HG02981 (cell line): ENCODE data around the gene TEAD1.

Experiments
- ATAC-seq: cut with Tn5 transposase; IDR thresholded peaks from one replicate; pipeline ENCODE4 v1.9.1; 2021; ENCODE audit warnings: mild to moderate bottlenecking, moderate library complexity; ENCODE audit not compliant: unreplicated experiment

Gene TEAD1

DNA sequence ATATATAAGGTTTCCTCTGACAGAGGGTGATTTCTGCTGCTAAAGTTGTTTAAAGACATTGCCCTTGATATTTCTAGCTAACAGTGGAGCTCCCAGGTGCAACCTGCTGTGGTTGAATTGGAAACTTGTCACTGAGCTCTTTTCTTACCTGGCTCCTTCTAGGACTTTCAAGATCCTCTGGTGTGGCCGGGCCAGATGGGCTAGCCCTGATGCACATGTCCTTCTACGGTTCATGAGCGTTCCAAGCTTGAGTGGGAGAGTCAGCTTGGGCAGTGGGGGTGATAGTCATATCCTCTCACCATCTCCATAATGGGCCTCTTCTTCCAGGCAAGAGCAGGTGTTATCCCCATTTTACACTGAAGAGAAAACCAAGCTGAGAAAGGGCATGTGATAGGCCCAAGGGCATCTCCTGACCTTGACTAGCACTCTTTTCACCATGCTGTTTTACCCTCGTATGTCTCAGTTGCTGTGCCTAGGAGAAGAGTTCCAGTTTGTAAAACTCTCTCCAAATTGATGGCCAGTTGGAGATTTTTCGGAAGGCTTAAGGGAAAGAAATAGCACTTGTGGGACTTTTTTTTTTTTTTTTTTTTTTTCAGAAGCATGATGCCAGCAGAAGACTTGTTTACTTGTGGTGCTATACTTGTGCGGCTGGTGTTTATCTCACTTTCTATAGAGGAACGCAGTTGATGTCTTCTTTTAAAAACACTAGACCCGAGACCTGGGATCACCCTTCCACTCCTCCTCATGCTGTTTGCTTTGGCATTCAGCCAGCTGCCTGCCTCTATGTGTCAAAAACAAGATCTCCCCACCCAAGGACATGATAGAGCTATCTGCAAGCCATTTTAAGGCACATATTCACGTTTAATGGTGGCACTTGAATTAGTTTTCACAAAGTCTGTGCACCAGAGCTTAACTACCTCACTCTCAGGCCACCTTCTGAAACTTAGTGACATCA is 32.6 kb downstream of the TEAD1 start:
- ATAC-seq, result no peak

GRCh38 chr11:12707500-12707880 is 33.3 kb downstream of the TEAD1 start:
- ATAC-seq, result no peak

DNA sequence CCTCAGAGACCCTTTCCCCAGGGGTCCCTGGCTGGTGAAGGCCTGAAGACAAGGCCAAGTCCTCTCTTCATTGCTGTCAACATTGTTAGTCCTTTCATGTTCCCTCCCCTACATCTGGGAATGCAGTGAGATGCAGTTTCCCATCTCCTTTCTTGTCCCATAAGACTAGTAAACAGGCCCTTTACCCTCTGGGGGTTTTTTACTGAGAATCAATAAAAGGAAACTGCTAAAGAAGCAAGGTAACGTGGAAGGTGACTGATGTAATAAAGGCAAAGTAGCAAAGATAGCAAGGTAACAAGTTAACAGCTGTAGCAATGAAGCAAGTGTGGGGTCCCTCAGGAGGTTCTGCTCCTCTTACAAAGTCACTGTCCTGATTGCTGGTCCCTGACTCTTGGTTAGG is 37.3 kb downstream of the TEAD1 start:
- ATAC-seq, result no peak

DNA sequence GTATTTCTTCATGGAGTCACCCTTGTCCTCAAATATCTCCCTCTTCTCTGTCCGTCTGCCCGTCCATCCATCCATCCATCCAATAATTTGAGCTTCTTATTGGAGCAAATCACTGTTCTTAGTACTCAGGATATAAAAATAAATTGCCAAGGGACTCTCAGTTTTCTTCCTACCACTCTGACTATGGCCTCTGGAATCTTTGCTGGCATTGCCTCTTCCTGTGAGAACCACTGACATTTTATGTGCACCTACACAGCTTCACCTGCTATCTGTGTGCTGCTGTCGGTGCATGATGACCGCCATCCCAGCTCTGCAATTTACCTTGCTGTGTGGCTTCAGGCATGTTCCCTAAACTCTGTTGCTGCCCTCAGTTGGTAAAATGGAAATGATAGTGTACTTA is 37.9 kb downstream of the TEAD1 start:
- no peak for ATAC-seq

DNA sequence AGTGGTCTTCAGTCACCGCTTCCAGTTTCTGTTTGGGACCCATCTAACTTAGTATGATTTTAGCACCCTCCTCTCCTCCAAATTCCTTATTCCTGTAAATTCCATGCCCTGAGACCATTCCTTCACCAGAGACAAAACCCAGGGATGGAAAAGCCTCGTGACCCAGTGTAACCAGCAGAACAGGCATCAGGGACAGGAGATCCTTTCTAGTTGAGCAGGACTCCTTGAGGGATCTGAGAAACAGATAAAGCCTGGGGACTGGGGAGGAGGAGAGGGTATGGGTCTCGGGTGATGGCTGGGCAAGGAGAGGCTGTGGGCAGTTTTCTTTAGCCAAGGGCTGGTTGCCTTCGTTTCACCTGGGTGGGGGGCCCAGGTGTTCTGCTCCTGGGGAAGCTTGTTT is 40.9 kb downstream of the TEAD1 start:
- ATAC-seq, result no peak

- no peak for ATAC-seq
Observed at GRCh38 chr11:12715941-12716340, 41.7 kb downstream of the TEAD1 start.

- no peak for ATAC-seq
Observed at GRCh38 chr11:12716816-12717215, 42.6 kb downstream of the TEAD1 start.

- peak; percentile 89 for ATAC-seq
Observed at GRCh38 chr11:12717851-12718291, 43.6 kb downstream of the TEAD1 start.

DNA sequence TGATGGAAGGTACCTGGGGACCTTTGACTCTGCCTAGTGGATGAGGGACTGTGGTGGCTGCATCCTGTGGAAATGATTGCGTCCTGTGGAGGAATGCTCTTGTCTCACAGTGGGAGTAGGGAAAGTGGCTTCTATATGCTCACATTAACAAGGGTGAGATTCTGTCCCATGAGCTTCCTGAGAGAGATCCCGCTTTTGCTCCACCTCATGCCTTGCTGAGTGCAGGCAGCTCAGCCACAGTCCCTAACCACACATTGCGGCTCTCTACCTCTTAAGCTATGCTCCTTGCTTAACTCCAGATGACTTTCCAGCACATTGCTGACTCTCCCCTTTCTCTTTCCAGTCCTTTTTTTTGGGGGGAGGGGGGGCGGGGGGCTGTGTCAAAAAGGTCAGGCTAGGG is 45.0 kb downstream of the TEAD1 start:
- no peak for ATAC-seq

- ATAC-seq, result no peak
Observed at GRCh38 chr11:12721816-12722604, 47.8 kb downstream of the TEAD1 start.

GRCh38 chr11:12723421-12724300 is 49.4 kb downstream of the TEAD1 start:
- no peak for ATAC-seq

DNA sequence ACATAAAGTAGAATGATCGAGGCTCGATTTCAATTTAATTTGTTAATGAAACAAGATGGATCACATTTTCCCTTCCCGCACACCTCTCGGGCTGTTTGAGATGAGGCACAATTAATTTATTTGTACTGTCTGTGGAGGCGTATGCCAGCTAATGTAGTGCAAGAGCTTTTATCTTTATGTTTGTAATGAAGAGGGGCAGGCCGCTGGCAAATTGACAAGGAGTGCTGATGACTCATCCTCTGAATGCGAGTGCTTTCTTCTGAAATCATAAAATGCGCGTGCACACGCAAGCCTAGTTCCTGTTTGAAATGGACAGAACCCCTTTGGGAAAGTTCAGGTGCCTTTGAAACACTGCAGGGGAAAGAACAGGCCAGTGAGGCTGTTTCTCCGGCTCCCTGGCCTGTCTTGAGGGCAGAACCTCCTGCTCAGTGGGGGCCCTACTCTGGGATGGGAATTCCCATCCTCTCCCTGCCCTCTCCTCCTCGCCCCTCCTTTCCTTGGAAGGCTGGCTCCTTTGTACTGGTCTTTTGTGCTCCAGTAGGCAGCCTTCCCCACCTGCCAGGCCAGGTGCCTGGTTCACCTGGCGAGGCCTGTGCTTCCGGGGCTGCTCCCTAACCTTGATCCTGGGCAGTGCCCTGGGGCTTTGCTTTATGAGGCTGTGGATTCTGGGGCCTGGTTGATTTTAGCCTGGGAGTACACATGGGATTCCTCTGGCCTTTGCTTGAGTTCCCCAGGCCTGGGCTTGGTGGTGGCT is 50.3 kb downstream of the TEAD1 start:
- ATAC-seq, result no peak

- ATAC-seq, result no peak
Observed at GRCh38 chr11:12725055-12725862, 51.0 kb downstream of the TEAD1 start.

- ATAC-seq, result no peak
Observed at GRCh38 chr11:12725863-12726682, 51.9 kb downstream of the TEAD1 start.

- ATAC-seq, result no peak
Observed at GRCh38 chr11:12727563-12728211, 53.5 kb downstream of the TEAD1 start.

DNA sequence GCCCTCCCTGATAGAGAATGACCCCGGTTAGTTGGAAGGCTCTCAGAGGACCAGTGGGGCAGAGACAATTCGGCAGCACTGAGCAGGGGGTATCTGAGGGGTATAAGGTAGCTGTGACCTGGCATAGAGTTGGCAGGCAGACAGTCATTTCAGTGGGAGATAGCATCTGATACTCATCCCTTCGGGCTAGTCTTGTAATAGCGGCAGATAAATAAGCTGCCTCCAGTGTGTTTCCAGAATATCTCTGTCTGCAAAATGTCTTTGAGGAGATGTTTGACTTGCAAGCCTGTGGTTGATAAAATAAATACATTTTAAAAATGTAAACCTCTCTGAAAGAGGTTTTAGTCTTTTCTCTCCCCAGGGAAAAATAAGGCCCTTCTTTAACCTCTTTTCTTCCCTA is 54.2 kb downstream of the TEAD1 start:
- ATAC-seq, result no peak

GRCh38 chr11:12729941-12730340 is 55.7 kb downstream of the TEAD1 start:
- ATAC-seq, result no peak

DNA sequence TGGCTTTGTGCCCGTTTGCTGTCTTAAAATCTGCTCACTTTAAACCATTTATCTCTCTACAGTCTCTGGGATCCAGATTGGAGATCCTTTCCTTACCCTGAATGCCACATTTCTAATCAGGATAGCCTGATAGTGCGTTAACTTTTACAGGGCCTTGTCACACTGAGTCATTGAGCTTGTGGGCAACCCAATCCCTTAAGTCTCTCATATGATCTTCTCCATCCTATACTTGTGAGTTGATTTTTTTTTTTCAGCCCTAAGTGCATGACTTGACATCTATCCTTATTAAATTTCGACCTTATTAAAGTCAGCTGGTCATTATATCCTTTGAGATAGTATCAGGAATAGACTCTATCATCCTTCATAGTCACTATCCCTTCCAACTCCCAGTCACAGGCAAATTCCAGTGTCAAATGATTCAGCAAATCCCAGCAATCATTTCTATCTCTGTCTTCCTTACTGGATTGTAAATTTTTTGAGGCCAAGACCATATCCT is 57.7 kb downstream of the TEAD1 start:
- no peak for ATAC-seq
